Prostate gland (tissue), 2 donors: ENCODE measurements around the gene RAB11FIP5. TPM values are rescaled to one million over a fixed set of nuclear protein-coding genes. Genes with fewer than 3 reads are reported as not detected.

Experiments used
- DNase-seq: peaks from one replicate; pipeline ENCODE4 v3.0.0-alpha.2; 2019; ENCODE audit warnings: low spot score
- H3K27ac ChIP-seq, 2 donors: fragments of 200-600 bp; sonication (generic); 2 replicates each; pipeline ENCODE4 v1.5.1; 2017 to 2019
- H3K27me3 ChIP-seq: fragments of 200-600 bp; sonication (generic); replicated peaks from 2 replicates; pipeline ENCODE4 v1.5.1; 2019; ENCODE audit not compliant: insufficient read depth
- H3K36me3 ChIP-seq, 2 donors: fragments of 200-600 bp; sonication (generic); 1 replicate in 1 of 2; 2 replicates in 1 of 2; pipeline versions ENCODE4 v1.5.1 to v1.8.1; 2017 to 2019
- H3K4me1 ChIP-seq: fragments of 200-600 bp; sonication (generic); replicated peaks from 2 replicates; pipeline ENCODE4 v1.5.1; 2019
- H3K4me3 ChIP-seq, 2 donors: fragments of 200-600 bp; sonication (generic); 2 replicates each; pipeline ENCODE4 v1.5.1; 2017 to 2019
- H3K9me3 ChIP-seq: fragments of 200-600 bp; sonication (generic); 2 replicates; pipeline ENCODE4 v1.5.1; 2017
- POLR2A ChIP-seq: fragments of 450-650 bp; IDR thresholded peaks from one replicate; pipeline ENCODE4 v1.6.1; 2016; ENCODE audit warnings: antibody characterized with exemption, mild to moderate bottlenecking
- POLR2AphosphoS5 ChIP-seq: sonication (generic); formaldehyde crosslinking; IDR thresholded peaks from one replicate; pipeline ENCODE4 v1.6.1; 2017; ENCODE audit warnings: antibody characterized with exemption
- WGBS: methylation state at CpG from one replicate; pipeline ENCODE4 v1.1.5; 2018; 5-methylcytosine and 5-hydroxymethylcytosine counted together
- intact Hi-C: fragments of 100-400 bp; cut with DNase I; formaldehyde crosslinking; loops from one replicate; pipeline ENCODE4 v1.14.2; 2022
- total RNA-seq, 2 donors: library from RNA; depleted of rRNA; stranded (reverse); fragments of >200 nt; gene quantifications; one replicate each; pipeline ENCODE4 v1.1.0, GENCODE V29; 2016
- TF ChIP-seq, protein P1 (sequence below), 4 experiments: fragments of 200-600 bp in 2 of 4; fragments of 450-650 bp in 2 of 4; sonication (generic) in 2 of 4; IDR thresholded peaks; 1 replicate in 3 of 4; 2 replicates in 1 of 4; pipeline ENCODE4 v1.5.1; 2016 to 2019; ENCODE audit warnings: antibody characterized with exemption in 4 of 4, mild to moderate bottlenecking in 2 of 4, moderate library complexity in 2 of 4

RAB11FIP5 gene
- total RNA-seq, 2 donors from 2014 or later: 24.1 to 47.7 TPM

DNA sequence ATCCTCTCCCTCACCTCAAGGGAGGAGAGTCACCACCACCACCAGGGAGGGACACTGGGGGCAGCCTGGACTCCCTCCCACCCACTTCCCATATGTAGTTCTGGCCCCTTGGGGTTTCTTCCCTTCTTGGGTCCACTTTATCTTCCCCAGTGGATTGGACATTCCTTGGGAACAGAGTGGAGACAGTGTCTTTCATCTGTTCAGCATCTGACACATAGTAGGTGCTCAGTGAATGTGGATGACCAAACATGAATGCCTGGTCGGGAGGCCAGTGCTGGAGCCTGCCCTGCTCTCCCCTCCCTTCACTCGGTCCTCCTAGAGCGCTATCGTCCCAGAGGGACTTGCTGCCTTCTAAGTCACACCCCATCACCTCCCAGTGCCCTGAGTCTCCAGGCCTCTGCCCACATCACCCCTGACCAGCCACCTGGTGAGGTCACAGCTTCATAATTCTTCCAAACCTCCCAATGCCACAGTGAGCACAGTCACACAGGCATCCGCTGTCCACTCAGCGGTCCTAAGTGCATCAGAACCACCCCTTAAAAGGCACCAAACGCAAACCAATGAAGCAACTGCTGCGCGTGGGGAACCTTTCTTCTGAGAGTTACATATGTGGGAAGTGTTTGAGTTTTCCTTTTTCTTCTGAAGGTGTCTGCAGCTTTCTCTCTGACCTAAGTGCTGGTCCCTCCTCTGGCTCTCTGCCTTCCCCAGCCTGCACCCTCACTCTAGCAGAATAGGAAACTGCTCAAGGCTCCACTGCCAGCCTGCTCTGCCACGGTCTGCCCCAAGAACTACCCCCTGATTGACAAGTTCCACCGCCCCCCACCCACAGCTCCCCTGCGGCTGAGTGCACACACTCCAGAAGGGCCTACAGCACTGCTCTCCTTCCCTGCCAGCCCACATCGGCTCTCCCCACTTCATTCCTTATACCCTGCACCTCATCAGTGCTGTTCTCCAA, 34.0 kb downstream of the RAB11FIP5 start:
- Histone ChIP-seq H3K27ac (no peak overlapping the region), H3K27me3 (no peaks in the 10 kb centered on the region), H3K4me1 (no peaks in the 10 kb centered on the region), H3K9me3 (no peaks in the 10 kb centered on the region), H3K36me3 (no peaks in the 10 kb centered on the region), H3K4me3 (no peak overlapping the region)
- no peak for TF ChIP-seq POLR2AphosphoS5
- TF ChIP-seq POLR2A: no peak
- TF ChIP-seq, protein P1, sequence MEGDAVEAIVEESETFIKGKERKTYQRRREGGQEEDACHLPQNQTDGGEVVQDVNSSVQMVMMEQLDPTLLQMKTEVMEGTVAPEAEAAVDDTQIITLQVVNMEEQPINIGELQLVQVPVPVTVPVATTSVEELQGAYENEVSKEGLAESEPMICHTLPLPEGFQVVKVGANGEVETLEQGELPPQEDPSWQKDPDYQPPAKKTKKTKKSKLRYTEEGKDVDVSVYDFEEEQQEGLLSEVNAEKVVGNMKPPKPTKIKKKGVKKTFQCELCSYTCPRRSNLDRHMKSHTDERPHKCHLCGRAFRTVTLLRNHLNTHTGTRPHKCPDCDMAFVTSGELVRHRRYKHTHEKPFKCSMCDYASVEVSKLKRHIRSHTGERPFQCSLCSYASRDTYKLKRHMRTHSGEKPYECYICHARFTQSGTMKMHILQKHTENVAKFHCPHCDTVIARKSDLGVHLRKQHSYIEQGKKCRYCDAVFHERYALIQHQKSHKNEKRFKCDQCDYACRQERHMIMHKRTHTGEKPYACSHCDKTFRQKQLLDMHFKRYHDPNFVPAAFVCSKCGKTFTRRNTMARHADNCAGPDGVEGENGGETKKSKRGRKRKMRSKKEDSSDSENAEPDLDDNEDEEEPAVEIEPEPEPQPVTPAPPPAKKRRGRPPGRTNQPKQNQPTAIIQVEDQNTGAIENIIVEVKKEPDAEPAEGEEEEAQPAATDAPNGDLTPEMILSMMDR (IDR thresholded peaks at IDR 0.05): no peak
- DNase-seq: no peak
- WGBS: 79% methylated on average over 13 of the region's 13 CpGs
- intact Hi-C loops: loop anchor here (10.0 kb wide), 1 partner anchor 184 kb away; no protein-coding TSS in a partner anchor

DNA sequence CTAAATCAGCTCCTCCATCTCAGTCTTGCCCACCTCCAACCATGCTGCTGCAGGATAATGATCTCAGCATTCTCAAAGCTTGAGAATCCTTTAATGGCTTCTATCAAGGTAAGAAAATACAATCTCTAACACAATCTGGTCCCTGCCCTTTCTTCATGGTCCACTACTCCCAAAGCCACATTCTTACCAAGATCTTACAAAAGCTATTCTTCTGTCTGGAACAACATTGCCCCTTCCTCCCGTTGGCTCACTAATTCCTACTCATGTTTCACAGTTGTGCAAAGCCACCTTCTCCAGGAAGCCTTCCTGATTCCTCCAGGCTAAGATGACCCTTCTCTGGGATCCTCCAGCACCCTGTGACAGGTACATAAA, 35.3 kb downstream of the RAB11FIP5 start:
- H3K4me1 ChIP-seq: no peaks in the 10 kb centered on the region
- TF ChIP-seq POLR2A: no peak
- TF ChIP-seq, protein P1 (IDR thresholded peaks at IDR 0.05): no peak
- no peak for TF ChIP-seq POLR2AphosphoS5
- intact Hi-C loops: loop anchor here (10.0 kb wide), 1 partner anchor 183 kb away; no protein-coding TSS in a partner anchor
- H3K9me3 ChIP-seq: no peaks in the 10 kb centered on the region
- H3K4me3 ChIP-seq: no peak overlapping the region
- DNase-seq: no peak
- 69% methylated on average over 1 of the region's 1 CpG for WGBS
- H3K27ac ChIP-seq: no peak overlapping the region
- H3K36me3 ChIP-seq: no peaks in the 10 kb centered on the region
- H3K27me3 ChIP-seq: no peaks in the 10 kb centered on the region

DNA sequence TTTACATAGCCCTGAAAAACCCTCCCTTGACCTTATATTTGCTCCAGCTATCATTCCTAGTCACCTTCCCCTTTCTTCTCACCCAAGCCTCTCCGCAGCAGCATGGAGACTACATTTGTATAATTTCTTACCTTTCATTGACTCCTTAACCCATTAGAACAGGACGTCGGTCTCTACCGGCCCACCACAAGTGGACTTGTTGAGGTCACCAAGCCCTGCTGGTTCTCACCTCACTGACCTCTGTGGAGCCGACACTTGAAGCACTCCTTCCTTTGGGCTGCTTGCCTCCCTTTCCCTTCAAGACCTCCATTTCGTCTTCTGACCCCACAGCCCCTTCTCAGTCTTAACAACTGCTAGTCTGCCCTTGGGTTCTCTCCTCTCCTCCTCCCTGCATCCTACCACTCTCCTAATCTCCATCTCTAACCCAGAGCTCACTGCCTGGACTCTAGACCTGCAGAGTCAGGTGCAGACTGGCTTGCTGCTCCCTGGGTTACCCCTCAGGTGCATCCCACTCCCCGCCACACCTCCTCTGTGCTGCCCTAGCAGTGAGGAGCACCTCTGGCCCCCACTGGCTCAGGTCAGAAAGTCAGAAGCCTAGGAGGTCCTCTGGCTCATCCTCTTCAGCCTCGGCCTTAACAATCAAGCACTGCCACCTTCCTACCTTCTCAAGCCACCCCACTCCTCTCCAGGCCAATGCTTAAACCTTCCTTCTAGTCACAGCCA, 35.9 kb downstream of the RAB11FIP5 start:
- TF ChIP-seq, protein P1 (IDR thresholded peaks at IDR 0.05): no peak
- TF ChIP-seq POLR2A (no peak), POLR2AphosphoS5 (no peak)
- H3K4me3 ChIP-seq: no peak overlapping the region
- no peak overlapping the region for H3K27ac ChIP-seq
- no peaks in the 10 kb centered on the region for H3K9me3 ChIP-seq
- DNase-seq: no peak
- no peaks in the 10 kb centered on the region for H3K4me1 ChIP-seq
- WGBS: 91% methylated on average over 8 of the region's 8 CpGs
- intact Hi-C loops: loop anchor here (10.0 kb wide), 1 partner anchor 182 kb away; no protein-coding TSS in a partner anchor
- H3K36me3 ChIP-seq: no peaks in the 10 kb centered on the region
- no peaks in the 10 kb centered on the region for H3K27me3 ChIP-seq

DNA sequence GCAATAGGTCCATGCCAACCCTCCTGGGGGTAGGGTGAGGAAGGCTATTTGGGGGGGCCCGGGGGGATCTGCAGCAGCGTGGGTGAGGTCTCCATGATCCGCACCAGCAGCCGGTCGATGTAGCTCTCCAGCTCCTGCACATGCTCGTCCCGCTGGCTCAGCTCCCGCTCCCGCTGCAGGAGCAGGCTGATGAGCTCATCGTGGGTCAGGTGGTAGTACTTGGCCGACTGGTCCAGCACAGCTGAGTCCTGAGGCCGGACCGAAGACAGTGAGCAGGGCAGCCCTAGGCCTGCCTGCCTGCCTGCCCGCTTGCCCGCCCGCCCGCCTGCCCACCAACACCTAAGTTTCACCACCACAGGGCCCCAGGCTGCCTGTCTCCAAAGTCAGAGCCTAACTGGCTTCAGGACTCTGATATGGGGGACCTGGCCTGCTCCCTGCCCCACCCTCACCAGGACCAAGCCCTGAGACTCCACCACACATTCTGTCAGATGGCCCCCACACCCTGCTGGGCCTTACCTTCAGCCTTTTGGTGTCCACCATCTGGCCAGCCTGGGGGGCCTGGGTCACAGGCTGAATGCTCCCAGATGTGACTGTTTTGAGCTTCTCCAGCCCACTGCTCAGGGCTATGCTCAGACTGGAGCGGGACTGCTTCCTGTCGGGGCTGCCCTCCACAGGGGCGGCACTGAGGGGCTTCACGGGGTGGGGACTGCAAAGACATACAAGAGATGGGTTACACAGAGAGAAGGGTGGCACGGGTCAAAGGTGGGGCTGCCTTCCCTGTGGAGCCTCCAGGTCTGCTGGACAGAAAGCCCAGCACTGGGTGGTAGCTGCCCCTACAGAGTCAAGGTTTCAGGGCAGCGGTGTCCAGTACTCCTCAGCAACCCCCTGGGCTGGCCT, 37.0 kb downstream of the RAB11FIP5 start:
- H3K27me3 ChIP-seq: no peaks in the 10 kb centered on the region
- H3K4me3 ChIP-seq: no peak overlapping the region
- no peak overlapping the region for H3K27ac ChIP-seq
- no peaks in the 10 kb centered on the region for H3K9me3 ChIP-seq
- intact Hi-C loops: loop anchor here (10.0 kb wide), 1 partner anchor 181 kb away; no protein-coding TSS in a partner anchor
- no peaks in the 10 kb centered on the region for H3K36me3 ChIP-seq
- TF ChIP-seq POLR2A (no peak), POLR2AphosphoS5 (no peak)
- TF ChIP-seq, protein P1 (IDR thresholded peaks at IDR 0.05): no peak
- no peak for DNase-seq
- WGBS: 77% methylated on average over 18 of the region's 23 CpGs
- H3K4me1 ChIP-seq: no peaks in the 10 kb centered on the region
